IMR-90 (cell line): Measurements from ENCODE around the gene SNAP25.

Source experiments
- BHLHE40 ChIP-seq: fragments of 150-350 bp; IDR thresholded peaks from 2 replicates; pipeline ENCODE4 v1.6.1; 2016; ENCODE audit warnings: mild to moderate bottlenecking, low read depth, low read length
- CEBPB ChIP-seq: IDR thresholded peaks from 2 replicates; pipeline ENCODE4 v1.6.1; 2012; ENCODE audit warnings: low read depth, low read length, improper control_type of control experiment
- CHD1 ChIP-seq: IDR thresholded peaks from 2 replicates; pipeline ENCODE4 v1.6.1; 2012; ENCODE audit warnings: low read depth, low read length, improper control_type of control experiment
- CTCF ChIP-seq: conservative IDR thresholded peaks from 2 replicates; pipeline ENCODE4 v1.5.1; 2012; ENCODE audit warnings: mild to moderate bottlenecking, low read depth, low read length, improper control_type of control experiment
- ELK1 ChIP-seq: fragments of 150-350 bp; IDR thresholded peaks from 2 replicates; pipeline ENCODE4 v1.6.1; 2016; ENCODE audit warnings: low read depth, mild to moderate bottlenecking, low read length, moderate library complexity, borderline replicate concordance
- FOS ChIP-seq: fragments of 150-350 bp; IDR thresholded peaks from 2 replicates; pipeline ENCODE4 v1.6.1; 2016; ENCODE audit warnings: low read depth, low read length
- MAZ ChIP-seq: IDR thresholded peaks from 2 replicates; pipeline ENCODE4 v1.6.1; 2012; ENCODE audit warnings: low read depth, mild to moderate bottlenecking, low read length, improper control_type of control experiment, moderate library complexity, borderline replicate concordance
- NFE2L2 ChIP-seq: fragments of 150-350 bp; IDR thresholded peaks from 2 replicates; pipeline ENCODE4 v1.6.1; 2016; ENCODE audit warnings: low read depth, mild to moderate bottlenecking, low read length
- POLR2A ChIP-seq: IDR thresholded peaks from 2 replicates; pipeline ENCODE4 v1.6.1; 2012; ENCODE audit warnings: mild to moderate bottlenecking, low read depth, low read length
- RAD21 ChIP-seq: IDR thresholded peaks from 2 replicates; pipeline ENCODE4 v1.6.1; 2012; ENCODE audit warnings: low read length, improper control_type of control experiment
- RFX5 ChIP-seq: IDR thresholded peaks from 2 replicates; pipeline ENCODE4 v1.8.0; 2012; ENCODE audit warnings: low read depth, mild to moderate bottlenecking, low read length, moderate library complexity
- SMC3 ChIP-seq: fragments of 150-350 bp; IDR thresholded peaks from 2 replicates; pipeline ENCODE4 v1.6.1; 2016; ENCODE audit warnings: low read depth, mild to moderate bottlenecking, antibody characterized with exemption, low read length, moderate library complexity
- USF2 ChIP-seq: fragments of 150-350 bp; IDR thresholded peaks from 2 replicates; pipeline ENCODE4 v1.6.1; 2017; ENCODE audit warnings: mild to moderate bottlenecking, antibody characterized with exemption, low read length, low read depth

GRCh38 chr20:10318291-10319024 is 99.8 kb downstream of the SNAP25 start:
- TF ChIP-seq CTCF (no peak), ELK1 (no peak), CEBPB (no peak), MAZ (no peak), BHLHE40 (no peak), SMC3 (no peak), USF2 (peak; percentile 16; the same call in 1 of the 2 replicates), NFE2L2 (no peak), RFX5 (no peak), CHD1 (no peak), POLR2A (no peak), FOS (no peak), RAD21 (no peak)
